SK-N-DZ (cell line): ENCODE data around the gene ANKLE2. TPM values are rescaled to one million over a fixed set of nuclear protein-coding genes. Genes with fewer than 3 reads are reported as not detected.
A peak's percentile ranks its signal among the peaks of the same experiment; 100 is the strongest.
"Not testable (repeated sequence)": the region's sequence is repeated elsewhere in the genome, so short reads cannot be mapped to it uniquely, and the experiment has no call there.

Experiments used
- DNase-seq: peaks from one replicate; pipeline ENCODE4 v3.0.0-alpha.2; 2015; ENCODE audit warnings: low spot score
- polyA plus RNA-seq, 2 experiments: library from polyadenylated mRNA; depleted of rRNA; stranded (reverse); fragments of >200 nt; gene quantifications; 2 replicates each; pipeline ENCODE4 v1.2.3, GENCODE V29; 2014

ANKLE2 gene
- 71.3 and 81.4 TPM in 2 replicates for polyA plus RNA-seq (2014; cell fraction: cytosol; rRNA removed)
- polyA plus RNA-seq (2014; cell fraction: nucleus; rRNA removed) = 303 and 399 TPM in 2 replicates

GRCh38 chr12:132761032-132761920 lies at the start of gene ANKLE2:
Gene ANKLE2, minus strand, starts transcription at chr12:132761832. Its CDS starts 34 bp downstream, at chr12:132761798.
- peak; percentile 35 for DNase-seq

DNA sequence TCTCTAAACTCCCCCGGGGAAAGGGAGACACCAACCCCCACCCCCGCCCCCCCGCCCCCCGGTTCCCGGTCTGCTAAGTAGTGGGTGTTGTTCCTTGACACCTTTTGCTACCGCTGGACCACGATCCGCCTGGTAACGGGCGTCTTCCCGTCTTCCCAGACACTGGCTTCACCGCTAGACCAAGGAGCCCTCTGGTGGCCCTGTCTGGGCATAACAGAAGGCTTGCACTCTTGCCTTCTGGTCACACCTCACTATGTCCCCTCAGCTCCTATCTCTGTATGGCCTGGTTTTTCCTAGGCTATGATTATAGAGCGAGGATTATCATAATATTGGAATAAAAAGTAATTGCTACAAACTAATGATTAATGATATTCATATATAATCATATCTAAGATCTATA lies 47.8 kb upstream of the ANKLE2 start:
- DNase-seq = peak; percentile 41

GRCh38 chr12:132807295-132808092 lies 45.9 kb upstream of the ANKLE2 start:
- no peak for DNase-seq

- DNase-seq = no peak
Observed at GRCh38 chr12:132806857-132807256, 45.2 kb upstream of the ANKLE2 start.

DNA sequence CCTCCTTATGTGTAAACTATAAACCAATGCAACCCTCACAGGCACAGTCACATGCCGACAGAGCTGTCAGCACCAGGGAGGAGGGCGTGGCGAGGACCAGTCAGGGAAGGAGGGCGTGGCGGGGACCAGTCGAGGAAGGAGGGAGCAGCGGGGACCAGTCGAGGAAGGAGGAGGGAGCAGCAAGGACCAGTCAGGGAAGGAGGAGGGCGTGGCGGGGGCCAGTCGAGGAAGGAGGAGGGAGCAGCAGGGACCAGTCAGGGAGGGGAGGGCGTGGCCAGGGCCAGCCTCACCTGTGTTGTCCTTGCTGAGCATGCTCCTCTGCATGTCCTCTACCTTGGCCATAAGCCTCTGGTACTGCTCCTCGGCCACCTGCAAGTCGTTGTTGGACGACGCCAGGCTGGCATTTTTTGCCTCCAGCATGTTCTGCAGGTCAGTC lies 42.8 kb upstream of the ANKLE2 start:
- no peak for DNase-seq

- DNase-seq = no peak
Observed at GRCh38 chr12:132803888-132804287, 42.3 kb upstream of the ANKLE2 start.

- no peak for DNase-seq
Observed at GRCh38 chr12:132803125-132803524, 41.5 kb upstream of the ANKLE2 start.

DNA sequence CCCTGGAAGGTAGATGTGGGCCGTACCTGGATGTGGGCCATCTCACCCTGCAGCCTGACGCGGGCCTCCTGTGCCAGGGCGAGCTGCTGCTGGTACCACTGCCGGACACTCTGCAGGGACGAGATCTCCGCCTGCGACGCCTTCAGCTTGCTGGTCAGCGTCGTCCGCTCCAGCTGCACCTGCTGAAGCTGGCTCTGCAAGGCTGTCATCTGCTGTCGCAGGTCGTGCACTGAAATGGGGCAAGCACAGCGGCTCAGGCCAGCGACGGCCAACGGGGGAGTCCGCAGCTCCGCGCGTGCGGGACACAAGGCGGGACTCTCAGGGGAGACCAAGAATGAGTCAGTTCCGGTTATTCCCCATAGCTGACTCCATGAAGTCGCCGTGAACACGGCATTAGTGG lies 40.1 kb upstream of the ANKLE2 start:
- no peak for DNase-seq

DNA sequence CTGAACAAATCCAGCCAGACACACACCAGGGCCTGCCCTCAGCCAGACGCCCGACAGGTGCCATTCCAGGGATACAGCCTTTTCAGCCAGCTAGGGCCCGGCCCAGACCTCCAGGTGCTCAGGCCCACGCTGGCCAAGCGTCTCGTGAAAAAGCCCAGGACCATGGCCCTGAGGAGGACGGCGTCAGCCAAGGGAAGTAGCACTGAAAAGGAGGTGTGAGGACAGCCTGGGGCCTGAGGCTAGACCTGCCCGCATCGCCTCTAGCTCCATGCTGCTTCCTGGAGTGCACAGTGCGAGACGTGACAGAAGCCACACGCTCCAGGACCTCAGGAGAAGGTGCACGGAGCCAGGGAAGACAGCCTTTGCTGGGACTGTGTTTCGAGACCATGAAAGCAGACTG lies 37.2 kb upstream of the ANKLE2 start:
- DNase-seq = no peak

GRCh38 chr12:132797820-132798570 lies 36.4 kb upstream of the ANKLE2 start:
- no peak for DNase-seq

GRCh38 chr12:132795847-132796246 lies 34.2 kb upstream of the ANKLE2 start:
- no peak for DNase-seq

DNA sequence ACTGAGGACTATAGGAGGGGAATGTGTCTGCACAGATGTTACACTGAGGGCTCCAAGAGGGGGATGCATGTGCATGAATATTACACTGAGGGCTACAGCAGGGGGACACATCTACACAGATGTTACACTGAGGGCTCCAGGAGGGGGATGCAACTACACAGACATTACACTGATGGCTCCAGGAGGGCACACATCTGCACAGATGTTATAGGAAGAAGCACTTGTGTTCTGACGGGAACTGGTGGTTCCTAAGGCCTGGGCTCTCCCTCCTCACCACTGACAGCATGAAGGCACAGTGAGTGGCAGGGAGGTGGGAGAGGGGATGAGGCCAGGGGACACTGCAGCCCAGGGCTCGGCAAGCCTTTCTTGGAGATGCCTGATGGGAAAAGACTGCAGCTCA lies 30.3 kb upstream of the ANKLE2 start:
- not testable (repeated sequence) for DNase-seq

- DNase-seq = no peak
Observed at GRCh38 chr12:132789099-132789471, 27.5 kb upstream of the ANKLE2 start.

DNA sequence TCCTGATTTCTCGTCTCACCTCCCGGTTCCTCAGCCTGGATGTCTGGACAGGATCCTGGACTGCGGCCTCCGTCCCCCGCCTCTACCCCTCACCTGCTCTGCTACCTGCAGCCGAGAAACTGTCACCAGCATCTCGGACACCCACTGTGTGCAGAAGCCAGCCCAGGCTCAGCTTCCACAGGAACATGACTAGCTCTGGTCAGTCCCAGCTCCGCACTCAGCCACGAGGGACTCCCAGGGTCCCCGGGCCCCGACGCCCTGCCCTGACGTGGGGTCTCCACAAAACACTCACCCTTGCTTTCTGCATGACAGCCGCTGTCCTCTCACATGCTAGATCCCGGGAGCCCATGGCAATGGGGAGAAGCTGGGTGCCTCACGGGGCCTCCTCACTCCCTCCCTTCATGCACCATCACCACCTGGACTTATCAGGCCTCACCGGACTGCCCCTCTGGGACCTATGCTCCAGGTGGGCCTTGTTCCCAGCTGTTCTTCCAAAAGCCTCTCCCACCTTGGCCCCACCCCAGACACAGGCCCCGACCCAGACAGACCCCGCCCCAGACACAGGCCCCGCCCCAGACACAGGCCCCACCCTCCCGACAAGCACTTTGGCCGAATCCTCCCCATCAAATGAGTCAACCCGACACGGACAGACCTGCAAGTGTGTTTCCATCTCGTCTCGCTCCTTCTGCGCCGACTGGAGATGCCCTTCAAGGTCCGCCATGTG lies 26.9 kb upstream of the ANKLE2 start:
- no peak for DNase-seq

GRCh38 chr12:132787877-132788276 lies 26.2 kb upstream of the ANKLE2 start:
- no peak for DNase-seq

GRCh38 chr12:132786192-132786591 lies 24.6 kb upstream of the ANKLE2 start:
- no peak for DNase-seq

- DNase-seq = no peak
Observed at GRCh38 chr12:132784580-132784979, 22.9 kb upstream of the ANKLE2 start.

DNA sequence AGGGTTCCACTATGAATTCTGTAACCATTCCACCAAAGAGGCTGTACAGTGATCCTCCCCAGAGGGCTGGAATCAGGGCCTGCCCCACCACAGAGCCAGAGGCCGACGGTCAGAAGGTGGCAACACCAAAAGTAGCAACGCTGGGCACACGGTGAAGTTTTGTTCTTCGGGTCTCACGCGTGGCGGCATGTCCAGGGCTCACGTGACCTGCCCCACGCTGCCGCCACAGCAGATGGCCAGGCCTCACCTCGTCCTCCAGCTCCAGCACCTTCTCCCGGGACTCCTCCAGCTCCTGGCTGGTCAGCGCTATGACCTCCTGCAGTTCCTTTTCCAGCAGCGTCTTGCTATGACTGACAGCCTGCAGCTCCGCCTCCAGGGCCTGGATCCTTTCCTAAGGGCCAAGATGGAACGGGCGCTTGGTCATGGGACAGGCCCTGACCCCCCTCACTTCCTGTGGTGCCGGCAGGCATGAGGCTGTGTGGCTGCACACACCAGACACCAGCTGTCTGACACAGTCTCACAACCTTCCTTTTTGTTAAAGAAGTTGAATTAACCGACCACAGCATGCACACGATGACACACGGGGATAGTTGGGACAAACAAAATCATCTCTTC lies 22.4 kb upstream of the ANKLE2 start:
- DNase-seq = no peak

- DNase-seq = no peak
Observed at GRCh38 chr12:132781938-132782337, 20.3 kb upstream of the ANKLE2 start.

GRCh38 chr12:132779781-132780353 lies 18.2 kb upstream of the ANKLE2 start:
- DNase-seq = no peak
